Urinary bladder (tissue), 4 donors: ENCODE results near the gene FRYL. TPM values are rescaled to one million over a fixed set of nuclear protein-coding genes. Genes with fewer than 3 reads are reported as not detected.
"Not testable (repeated sequence)": the region's sequence is repeated elsewhere in the genome, so short reads cannot be mapped to it uniquely, and the experiment has no call there.

Experiments used
- DNase-seq: peaks from one replicate; pipeline ENCODE4 v3.0.0-alpha.2; 2015; ENCODE audit errors: extremely low spot score
- H3K27ac ChIP-seq: one replicate; pipeline ENCODE4 v1.5.1; 2013; ENCODE audit warnings: low read depth, mild to moderate bottlenecking, moderate library complexity
- H3K36me3 ChIP-seq: one replicate; pipeline ENCODE4 v1.6.1; 2013; ENCODE audit warnings: mild to moderate bottlenecking, moderate library complexity; ENCODE audit not compliant: insufficient read depth
- H3K4me1 ChIP-seq: one replicate; pipeline ENCODE4 v1.6.1; 2013; ENCODE audit warnings: mild to moderate bottlenecking, moderate library complexity; ENCODE audit not compliant: insufficient read depth
- H3K4me3 ChIP-seq: one replicate; pipeline ENCODE4 v1.5.1; 2013; ENCODE audit warnings: low read depth, low read length
- WGBS: extraction: QIAGEN DNeasy Blood & Tissue Kit; methylation state at CpG from one replicate; pipeline ENCODE4 v1.1.7; 2013; 5-methylcytosine and 5-hydroxymethylcytosine counted together
- polyA plus RNA-seq: library from polyadenylated mRNA; stranded (reverse); fragments of 200-250 nt; gene quantifications from one replicate; pipeline ENCODE4 v1.2.3, GENCODE V29; 2013
- total RNA-seq: library from RNA; depleted of rRNA; stranded (reverse); fragments of >200 nt; gene quantifications from one replicate; pipeline ENCODE4 v1.2.3, GENCODE V29; 2014
- donor health status: healthy with polysubstance abuse.
- donor health status: healthy.

The FRYL gene
- total and polyA plus RNA-seq, 2 donors, result 17.0 to 172 TPM

DNA sequence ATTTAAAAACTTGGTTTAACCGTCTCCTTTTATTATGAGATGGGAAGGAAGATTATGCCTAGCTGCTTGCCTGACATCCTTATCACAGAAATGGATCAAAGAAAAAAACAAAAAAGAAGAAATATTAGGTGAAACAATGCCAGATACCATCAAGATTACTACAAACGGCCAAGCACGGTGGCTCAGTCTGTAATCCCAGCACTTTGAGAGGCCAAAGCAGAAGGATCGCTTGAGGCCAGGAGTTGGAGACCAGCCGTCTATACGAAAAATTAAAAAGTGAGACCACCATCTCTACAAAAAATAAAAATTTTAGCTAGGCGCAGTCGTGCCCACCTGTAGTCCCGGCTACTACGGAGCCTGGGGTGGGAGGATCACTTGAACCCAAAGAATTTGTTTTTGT lies 2.3 kb downstream of the FRYL start:
- Histone ChIP-seq H3K4me3 (peak overlapping the region; percentile 98), H3K4me1 (peaks cover 3% of the 10 kb centered on the region), H3K27ac (peak overlapping the region; percentile 16), H3K36me3 (no peaks in the 10 kb centered on the region)
- WGBS, result 45% methylated on average over 10 of the region's 10 CpGs
- no peak for DNase-seq

DNA sequence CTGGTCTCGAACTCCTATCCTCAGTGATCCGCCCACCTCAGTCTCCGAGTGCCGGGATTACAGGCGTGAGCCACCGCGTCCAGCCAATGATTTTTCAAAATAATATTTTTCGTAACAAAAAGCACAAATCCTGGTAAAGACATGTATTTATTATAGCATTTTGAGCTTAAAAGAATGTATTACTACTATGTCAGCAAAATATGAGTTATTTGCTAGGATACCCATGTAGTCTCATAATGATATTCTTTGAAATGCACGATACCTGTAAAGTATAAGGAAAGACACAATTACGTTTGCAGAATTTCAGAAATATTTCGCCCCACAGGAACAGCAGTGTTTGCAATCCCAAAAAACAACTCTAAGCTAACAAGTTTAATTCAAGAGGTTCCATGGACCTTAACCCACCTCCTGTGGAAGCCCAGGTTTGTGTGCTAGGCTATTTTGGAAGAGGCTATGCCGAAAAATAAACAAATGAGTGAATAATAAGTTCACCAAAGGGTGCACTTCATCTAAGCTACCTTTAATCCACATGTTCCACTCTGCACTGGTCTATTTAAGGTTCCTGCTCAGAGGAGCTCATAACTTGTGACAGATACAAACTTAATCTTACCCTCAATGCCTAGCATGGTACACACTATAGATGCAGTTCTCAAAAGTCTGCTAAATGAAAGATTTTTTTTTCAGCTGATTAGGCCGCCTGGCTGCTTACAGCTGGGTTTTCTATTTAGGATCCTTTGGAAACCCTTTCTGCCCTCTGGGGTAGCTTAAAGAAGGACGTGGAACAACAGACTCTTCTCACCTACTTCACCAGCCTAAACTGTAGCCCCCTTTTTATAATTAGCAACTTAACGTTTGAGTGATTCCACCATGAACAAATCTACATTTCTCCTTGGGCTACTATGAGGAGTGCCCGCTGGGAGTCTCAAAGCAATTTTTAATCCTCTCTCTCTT lies 5.0 kb downstream of the FRYL start:
- Histone ChIP-seq H3K4me3 (no peak overlapping the region), H3K4me1 (peaks cover 3% of the 10 kb centered on the region), H3K36me3 (no peaks in the 10 kb centered on the region), H3K27ac (no peak overlapping the region)
- 86% methylated on average over 16 of the region's 16 CpGs for WGBS
- DNase-seq, result no peak

DNA sequence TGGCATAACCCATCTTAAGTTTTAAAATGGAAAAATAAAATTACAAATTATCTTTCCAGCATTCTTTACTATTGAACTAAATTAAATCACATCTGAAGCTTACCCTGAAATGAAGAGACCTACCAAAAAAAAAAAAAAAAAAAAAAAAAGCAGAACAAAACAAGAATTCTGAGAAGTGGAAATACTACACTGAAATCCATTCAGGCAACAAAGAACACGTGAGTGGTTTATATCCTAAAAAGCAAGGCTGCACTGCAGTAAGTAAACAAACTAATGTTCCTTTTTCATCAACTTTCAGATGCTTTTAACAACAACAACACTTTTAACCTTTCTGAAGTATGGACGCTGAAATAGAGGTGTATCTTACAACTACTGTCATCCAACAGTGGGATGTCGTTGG lies 7.5 kb downstream of the FRYL start:
- Histone ChIP-seq H3K4me1 (peaks cover 1% of the 10 kb centered on the region), H3K36me3 (no peaks in the 10 kb centered on the region), H3K4me3 (no peak overlapping the region), H3K27ac (no peak overlapping the region)
- DNase-seq, result no peak
- 69% methylated on average over 3 of the region's 3 CpGs for WGBS

- DNase-seq, result no peak
- Histone ChIP-seq H3K4me1 (no peaks in the 10 kb centered on the region), H3K27ac (no peak overlapping the region), H3K36me3 (no peaks in the 10 kb centered on the region), H3K4me3 (no peak overlapping the region)
- 95% methylated on average over 12 of the region's 12 CpGs for WGBS
Measured at GRCh38 chr4:48767055-48767929, 12.8 kb downstream of the FRYL start.

DNA sequence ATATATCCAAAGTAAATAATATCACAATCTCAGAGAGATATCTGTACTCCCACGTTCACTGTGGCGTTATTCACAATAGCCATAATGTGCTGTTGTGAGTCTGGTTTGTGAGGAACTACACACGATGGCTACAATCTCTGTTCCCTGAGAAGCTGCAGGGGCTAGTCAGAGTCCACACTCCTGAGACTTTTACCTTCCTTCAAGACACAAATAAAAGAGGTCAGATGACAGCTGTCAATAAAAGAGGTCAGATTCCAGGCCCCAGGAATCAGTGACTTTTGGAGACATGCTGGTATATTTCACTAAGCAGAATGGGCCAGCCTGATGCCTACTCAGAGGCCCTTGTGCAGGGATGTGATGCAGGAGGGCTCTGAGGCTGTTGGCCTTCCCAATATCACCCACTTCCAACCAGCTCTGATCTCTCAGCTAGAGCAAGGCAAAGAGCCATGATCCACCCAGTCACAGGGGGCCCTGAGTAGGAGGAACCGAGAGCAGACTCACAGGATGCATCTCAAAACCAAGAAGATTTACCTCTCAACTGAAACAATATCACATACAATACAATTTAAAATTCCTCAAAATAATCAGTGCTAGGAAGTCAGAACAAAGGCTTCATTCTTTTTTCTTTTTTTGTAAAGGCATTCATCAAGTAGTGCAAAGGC lies 13.8 kb downstream of the FRYL start:
- Histone ChIP-seq H3K27ac (no peak overlapping the region), H3K36me3 (no peaks in the 10 kb centered on the region), H3K4me1 (no peaks in the 10 kb centered on the region), H3K4me3 (no peak overlapping the region)
- WGBS, result 93% methylated on average over 4 of the region's 4 CpGs
- no peak for DNase-seq

DNA sequence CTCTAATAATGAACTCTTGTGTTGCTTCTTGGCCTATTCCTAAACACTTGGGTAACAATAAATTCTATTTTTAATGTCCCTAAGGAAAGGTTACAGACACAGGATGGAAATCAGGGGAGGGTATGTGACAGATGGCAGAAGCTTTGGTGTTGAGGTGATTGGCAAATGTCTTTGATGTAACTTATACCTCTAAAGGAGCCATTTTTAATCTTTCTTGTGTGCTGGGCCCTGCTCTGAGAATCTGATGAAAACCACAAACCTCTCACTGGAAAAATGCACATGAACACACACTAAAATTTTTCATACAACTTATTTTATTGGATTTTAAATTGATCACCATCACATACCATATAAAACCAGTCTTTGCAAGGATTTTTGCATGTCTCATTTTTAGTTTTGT lies 17.7 kb downstream of the FRYL start:
- Histone ChIP-seq H3K36me3 (no peaks in the 10 kb centered on the region), H3K4me3 (no peak overlapping the region), H3K27ac (no peak overlapping the region), H3K4me1 (no peaks in the 10 kb centered on the region)
- no peak for DNase-seq

GRCh38 chr4:48761286-48761685 lies 18.8 kb downstream of the FRYL start:
- Histone ChIP-seq H3K4me1 (no peaks in the 10 kb centered on the region), H3K4me3 (no peak overlapping the region), H3K36me3 (no peaks in the 10 kb centered on the region), H3K27ac (no peak overlapping the region)
- DNase-seq, result no peak
- WGBS, result 70% methylated on average over 3 of the region's 3 CpGs

DNA sequence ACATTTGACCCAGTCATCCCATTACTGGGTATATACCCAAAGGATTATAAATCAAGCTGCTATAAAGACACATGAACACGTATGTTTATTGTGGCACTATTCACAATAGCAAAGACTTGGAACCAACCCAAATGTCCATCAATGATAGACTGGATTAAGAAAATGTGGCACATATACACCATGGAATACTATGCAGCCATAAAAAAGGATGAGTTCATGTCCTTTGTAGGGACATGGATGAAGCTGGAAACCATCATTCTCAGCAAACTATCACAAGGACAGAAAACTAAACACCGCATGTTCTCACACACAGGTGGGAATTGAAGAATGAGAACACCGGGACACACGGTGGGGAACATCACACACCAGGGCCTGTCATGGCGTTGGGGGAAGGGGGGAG lies 21.4 kb downstream of the FRYL start:
- not testable (repeated sequence) for H3K4me1 ChIP-seq, H3K4me3 ChIP-seq, H3K27ac ChIP-seq, DNase-seq, H3K36me3 ChIP-seq
- 98% methylated on average over 5 of the region's 5 CpGs for WGBS

DNA sequence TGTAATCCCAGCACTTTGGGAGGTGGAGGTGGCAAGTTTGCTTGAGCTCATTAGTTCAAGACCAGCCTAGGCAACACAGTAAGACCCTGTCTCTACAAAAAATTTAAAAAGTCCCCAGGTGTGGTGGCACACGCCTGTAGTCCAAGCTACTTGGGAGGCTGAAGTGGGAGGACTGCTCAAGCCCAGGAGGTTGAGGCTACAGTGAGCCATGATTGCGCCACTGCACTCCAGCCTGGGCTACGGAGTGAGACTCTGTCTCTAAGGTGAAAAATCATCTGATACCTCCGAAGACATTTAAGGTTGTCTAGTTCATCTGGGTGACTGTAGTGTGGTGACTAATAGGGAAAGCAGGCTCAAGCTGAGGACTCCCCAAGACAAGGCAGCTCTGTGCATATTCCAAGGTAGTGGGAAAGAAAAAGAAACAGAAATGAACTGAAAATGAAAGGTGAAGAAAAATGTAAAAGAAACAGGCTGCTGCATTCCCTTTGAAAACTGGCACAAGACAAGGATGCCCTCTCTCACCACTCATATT lies 23.3 kb downstream of the FRYL start:
- no peak for DNase-seq
- H3K27ac ChIP-seq, result no peak overlapping the region
- no peaks in the 10 kb centered on the region for H3K36me3 ChIP-seq
- WGBS, result 85% methylated on average over 4 of the region's 4 CpGs
- H3K4me3 ChIP-seq, result no peak overlapping the region
- H3K4me1 ChIP-seq, result peaks cover 1% of the 10 kb centered on the region

DNA sequence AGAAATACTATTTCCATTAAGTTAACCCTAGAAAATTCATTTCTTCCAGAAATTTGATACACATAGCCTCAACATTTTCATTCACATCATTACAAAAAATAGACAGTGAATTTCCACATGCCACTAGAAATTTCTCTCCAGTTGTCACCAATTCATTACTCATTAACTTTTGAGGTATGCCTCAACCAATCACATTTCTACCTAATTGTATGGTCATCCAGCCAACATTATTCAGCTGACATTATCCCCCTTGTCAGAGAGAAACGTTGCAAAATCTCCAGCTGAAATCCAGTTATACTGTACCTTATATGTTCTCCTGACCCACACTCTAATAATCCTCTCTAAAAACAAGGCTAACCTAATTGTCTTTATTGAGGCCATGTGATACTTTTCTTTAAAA lies 24.8 kb downstream of the FRYL start:
- Histone ChIP-seq H3K27ac (no peak overlapping the region), H3K36me3 (no peaks in the 10 kb centered on the region), H3K4me1 (peaks cover 1% of the 10 kb centered on the region), H3K4me3 (no peak overlapping the region)
- WGBS, result 60% methylated on average over 1 of the region's 1 CpG
- DNase-seq, result no peak

DNA sequence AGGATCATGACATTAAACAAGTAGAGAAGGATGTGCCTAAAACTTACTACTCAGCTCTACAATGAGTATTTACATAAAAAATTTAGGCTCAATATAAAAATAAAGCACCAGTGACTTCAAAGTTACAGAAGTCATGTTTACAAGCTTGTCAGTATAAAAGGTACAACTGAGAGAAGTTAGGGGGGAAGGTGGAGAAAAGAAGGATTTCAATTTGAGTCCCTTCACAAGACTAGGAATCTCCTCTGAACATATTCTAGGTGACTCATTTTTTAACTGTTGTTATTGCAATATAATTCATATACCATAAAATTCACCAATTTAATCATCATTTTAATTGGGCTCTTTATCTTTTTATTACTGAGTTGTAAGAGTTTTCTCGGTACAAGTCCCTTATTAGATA lies 26.9 kb downstream of the FRYL start:
- no peak overlapping the region for H3K4me3 ChIP-seq
- H3K27ac ChIP-seq, result no peak overlapping the region
- H3K4me1 ChIP-seq, result peaks cover 1% of the 10 kb centered on the region
- no peak for DNase-seq
- no peaks in the 10 kb centered on the region for H3K36me3 ChIP-seq
- 83% methylated on average over 1 of the region's 1 CpG for WGBS

DNA sequence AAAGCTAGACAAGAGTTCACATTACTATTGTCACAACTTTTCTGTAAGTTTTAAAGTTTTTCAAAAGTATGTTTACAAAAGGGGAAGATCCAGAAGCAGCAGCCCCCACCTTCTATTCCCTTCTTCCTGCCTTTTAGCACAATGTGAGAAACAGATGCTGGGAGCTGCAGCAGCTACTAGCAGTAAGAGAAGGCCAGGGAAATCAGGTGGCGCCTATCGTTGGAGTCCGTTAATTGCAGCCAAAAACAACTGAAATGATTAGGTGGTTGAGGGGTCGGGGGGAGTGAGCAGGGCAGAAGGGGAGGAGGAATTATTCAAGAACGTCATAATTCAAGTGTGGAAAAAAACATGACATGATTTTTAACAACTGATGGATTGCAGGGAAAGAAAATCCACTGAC lies 27.4 kb downstream of the FRYL start:
- Histone ChIP-seq H3K27ac (no peak overlapping the region), H3K4me1 (peaks cover 1% of the 10 kb centered on the region), H3K4me3 (no peak overlapping the region), H3K36me3 (no peaks in the 10 kb centered on the region)
- DNase-seq, result no peak
- WGBS, result 25% methylated on average over 5 of the region's 5 CpGs

DNA sequence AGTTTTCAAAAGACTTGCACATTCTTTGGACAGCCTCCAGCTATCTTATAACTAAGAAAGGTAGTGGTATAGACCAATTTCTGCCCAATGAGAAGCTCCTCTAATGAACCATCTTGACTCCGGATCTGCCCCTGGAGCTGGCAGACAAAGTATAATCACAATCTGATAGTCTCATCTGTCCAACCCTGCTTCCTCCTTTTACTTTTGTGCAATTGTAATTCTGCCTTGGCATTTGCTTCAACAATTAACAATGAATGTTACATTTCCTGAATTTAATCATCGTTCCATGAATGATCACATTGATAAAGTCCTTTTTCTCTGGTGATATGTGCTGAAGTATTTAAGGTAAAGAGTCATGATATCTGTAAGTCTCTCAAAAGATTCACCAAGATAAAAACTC lies 27.8 kb downstream of the FRYL start:
- Histone ChIP-seq H3K27ac (no peak overlapping the region), H3K36me3 (no peaks in the 10 kb centered on the region), H3K4me1 (peaks cover 1% of the 10 kb centered on the region), H3K4me3 (no peak overlapping the region)
- WGBS, result 62% methylated on average over 2 of the region's 2 CpGs
- DNase-seq, result no peak
